Forelimb muscle (tissue), 1 donor: ENCODE data around the gene C1orf122. TPM values are rescaled to one million over a fixed set of nuclear protein-coding genes. Genes with fewer than 3 reads are reported as not detected.

Source experiments
- DNase-seq: peaks from one replicate; pipeline ENCODE4 v3.0.0-alpha.2; 2013; ENCODE audit warnings: low read depth
- polyA plus RNA-seq: library from polyadenylated mRNA; unstranded; fragments of 120-200 nt; gene quantifications from one replicate; pipeline ENCODE4 v1.2.1, GENCODE V29; 2013; ENCODE audit not compliant: insufficient read length

The C1orf122 gene
- polyA plus RNA-seq, 1 donor, result 43.6 TPM

- no peak for DNase-seq
These were observed 9.7 kb upstream of the C1orf122 start for GRCh38 chr1:37797750-37798345.

- DNase-seq, result no peak
These were observed 5.2 kb upstream of the C1orf122 start for GRCh38 chr1:37802439-37802838.

- DNase-seq, result no peak
These were observed 403 bp upstream of the C1orf122 start for GRCh38 chr1:37807220-37807554.

GRCh38 chr1:37808369-37809319 lies 1.1 kb downstream of the C1orf122 start:
- no peak for DNase-seq

- no peak for DNase-seq
These were observed 2.4 kb downstream of the C1orf122 start for GRCh38 chr1:37809942-37810341.

GRCh38 chr1:37811027-37811655 lies 3.6 kb downstream of the C1orf122 start:
- no peak for DNase-seq

- no peak for DNase-seq
These were observed 6.0 kb downstream of the C1orf122 start for GRCh38 chr1:37813529-37814145.

GRCh38 chr1:37814252-37814651 lies 6.7 kb downstream of the C1orf122 start:
- DNase-seq, result no peak

GRCh38 chr1:37817481-37817880 lies 9.9 kb downstream of the C1orf122 start:
- DNase-seq, result no peak

- no peak for DNase-seq
These were observed 13.9 kb downstream of the C1orf122 start for GRCh38 chr1:37821481-37821880.

- DNase-seq, result no peak
These were observed 15.6 kb downstream of the C1orf122 start for GRCh38 chr1:37822906-37823815.

GRCh38 chr1:37824001-37824400 lies 16.4 kb downstream of the C1orf122 start:
- DNase-seq, result no peak

- DNase-seq, result no peak
These were observed 17.9 kb downstream of the C1orf122 start for GRCh38 chr1:37825506-37825905.

GRCh38 chr1:37828410-37829074 lies 21.0 kb downstream of the C1orf122 start:
- DNase-seq, result no peak

- no peak for DNase-seq
These were observed 23.5 kb downstream of the C1orf122 start for GRCh38 chr1:37831109-37831508.

- DNase-seq, result no peak
These were observed 24.2 kb downstream of the C1orf122 start for GRCh38 chr1:37831809-37832208.

GRCh38 chr1:37836788-37837187 lies 29.2 kb downstream of the C1orf122 start:
- no peak for DNase-seq

GRCh38 chr1:37839676-37840075 lies 32.1 kb downstream of the C1orf122 start:
- no peak for DNase-seq

GRCh38 chr1:37840711-37841110 lies 33.1 kb downstream of the C1orf122 start:
- no peak for DNase-seq

- DNase-seq, result no peak
These were observed 34.1 kb downstream of the C1orf122 start for GRCh38 chr1:37841652-37842051.

GRCh38 chr1:37844536-37844935 lies 36.9 kb downstream of the C1orf122 start:
- DNase-seq, result no peak
